Naive B cell (primary cell): Measurements from ENCODE around the gene BCL2L2. TPM values are rescaled to one million over a fixed set of nuclear protein-coding genes. Genes with fewer than 3 reads are reported as not detected.
A peak's percentile ranks its signal among the peaks of the same experiment; 100 is the strongest.

Experiments
- ATAC-seq, 2 donors: fragments of 150-1000 bp; cut with Tn5 transposase; 2 replicates each; pipeline ENCODE4 v1.10.0; 2021; ENCODE audit warnings: low read depth in 2 of 2, mild to moderate bottlenecking in 2 of 2, moderate library complexity in 2 of 2
- DNase-seq: peaks from one replicate; pipeline ENCODE4 v3.0.0; 2022
- H3K27ac Mint-ChIP-seq, 6 donors: one replicate each; pipeline ENCODE4 v1.8.0; 2020 to 2022; ENCODE audit warnings: mild to moderate bottlenecking in 6 of 6, mixed read lengths in 6 of 6, moderate library complexity in 5 of 6, inconsistent platforms in 2 of 6
- H3K27me3 Mint-ChIP-seq, 3 donors: one replicate each; pipeline ENCODE4 v1.8.0; 2021 to 2022; ENCODE audit warnings: mixed read lengths in 3 of 3, mild to moderate bottlenecking in 1 of 3
- H3K36me3 Mint-ChIP-seq, 2 donors: one replicate each; pipeline ENCODE4 v1.8.0; 2020 to 2022; ENCODE audit warnings: mixed read lengths in 2 of 2, inconsistent platforms in 1 of 2, mild to moderate bottlenecking in 1 of 2
- H3K4me1 Mint-ChIP-seq, 3 donors: one replicate each; pipeline ENCODE4 v1.8.0; 2020 to 2022; ENCODE audit warnings: mixed read lengths in 3 of 3, inconsistent platforms in 1 of 3, mild to moderate bottlenecking in 1 of 3, moderate library complexity in 1 of 3
- H3K4me3 Mint-ChIP-seq, 8 donors: one replicate each; pipeline ENCODE4 v1.8.0; 2020 to 2022; ENCODE audit warnings: mild to moderate bottlenecking in 8 of 8, mixed read lengths in 8 of 8, moderate library complexity in 8 of 8, inconsistent platforms in 2 of 8
- H3K9me3 Mint-ChIP-seq, 7 donors: one replicate each; pipeline ENCODE4 v1.8.0; 2020 to 2022; ENCODE audit warnings: mixed read lengths in 7 of 7, mild to moderate bottlenecking in 5 of 7, inconsistent platforms in 2 of 7, moderate library complexity in 1 of 7
- polyA plus RNA-seq, 6 donors: library from polyadenylated mRNA; unstranded; fragments of 300-500 nt; fragmentation: Illumina TruSeq; gene quantifications; one replicate each; pipeline ENCODE4 v1.2.3, GENCODE V29; 2021; ENCODE audit warnings: low read depth in 6 of 6

BCL2L2 gene
- polyA plus RNA-seq, 6 donors from 2014 or later, result 0.22 to 0.72 (median 0.28) TPM; not detected in 3

- Mint-ChIP-seq H3K4me3 (no peak overlapping the region), H3K9me3 (peaks cover 0 to 4% (median 0%) of the 10 kb centered on the region in 7 donors), H3K36me3 (peaks cover 0 to 13% of the 10 kb centered on the region in 2 donors), H3K27ac (no peak overlapping the region), H3K4me1 (peaks cover 0 to 5% (median 0%) of the 10 kb centered on the region in 3 donors), H3K27me3 (peaks cover 25 to 75% (median 68%) of the 10 kb centered on the region in 3 donors)
- no peak for DNase-seq
- ATAC-seq, result no peak
These were observed 40.2 kb downstream of the BCL2L2 start for GRCh38 chr14:23346693-23347405.

- peak overlapping the region in 1 of 6 donors; percentile 26 for H3K27ac Mint-ChIP-seq
- peaks cover 0 to 13% of the 10 kb centered on the region in 2 donors for H3K36me3 Mint-ChIP-seq
These were observed 41.0 kb downstream of the BCL2L2 start for GRCh38 chr14:23347406-23348296.

GRCh38 chr14:23348297-23348655 lies 41.6 kb downstream of the BCL2L2 start:
- Mint-ChIP-seq H3K4me3 (no peak overlapping the region), H3K9me3 (peaks cover 0 to 4% (median 0%) of the 10 kb centered on the region in 7 donors), H3K36me3 (peaks cover 0 to 17% of the 10 kb centered on the region in 2 donors), H3K27me3 (peaks cover 26 to 67% (median 65%) of the 10 kb centered on the region in 3 donors), H3K4me1 (peaks cover 5 to 11% (median 6%) of the 10 kb centered on the region in 3 donors), H3K27ac (no peak overlapping the region)
- ATAC-seq, result no peak
- no peak for DNase-seq

More at GRCh38 chr14:23347406-23348296, 41.0 kb downstream of the BCL2L2 start:
- ATAC-seq, result no peak
- Mint-ChIP-seq H3K4me1 (peaks cover 0 to 5% (median 0%) of the 10 kb centered on the region in 3 donors), H3K4me3 (no peak overlapping the region), H3K9me3 (peaks cover 0 to 4% (median 0%) of the 10 kb centered on the region in 7 donors), H3K27me3 (peaks cover 25 to 67% (median 66%) of the 10 kb centered on the region in 3 donors)
- DNase-seq, result no peak

GRCh38 chr14:23349156-23349845 lies 42.7 kb downstream of the BCL2L2 start:
- Mint-ChIP-seq H3K27ac (no peak overlapping the region), H3K36me3 (peaks cover 0 to 22% of the 10 kb centered on the region in 2 donors), H3K27me3 (peaks cover 36 to 75% (median 73%) of the 10 kb centered on the region in 3 donors), H3K9me3 (peaks cover 0 to 4% (median 0%) of the 10 kb centered on the region in 7 donors), H3K4me3 (peak overlapping the region in 2 of 8 donors; percentile 36 to 71), H3K4me1 (peaks cover 10 to 12% (median 11%) of the 10 kb centered on the region in 3 donors)
- no peak for DNase-seq
- no peak for ATAC-seq

GRCh38 chr14:23351681-23352505 lies 45.3 kb downstream of the BCL2L2 start:
- Mint-ChIP-seq H3K4me3 (peak overlapping the region; percentile 7 to 88 (median 78)), H3K4me1 (peaks cover 10 to 12% (median 11%) of the 10 kb centered on the region in 3 donors), H3K27ac (no peak overlapping the region), H3K9me3 (peaks cover 0 to 4% (median 0%) of the 10 kb centered on the region in 7 donors), H3K36me3 (peaks cover 0 to 22% of the 10 kb centered on the region in 2 donors), H3K27me3 (peaks cover 57 to 86% (median 85%) of the 10 kb centered on the region in 3 donors)
- ATAC-seq, result no peak
- DNase-seq, result no peak

GRCh38 chr14:23352506-23353432 lies 46.1 kb downstream of the BCL2L2 start, which contains the start of gene SLC22A17:
Gene SLC22A17 (minus strand): TSS chr14:23352887.
- H3K9me3 Mint-ChIP-seq, result peaks cover 0 to 4% (median 0%) of the 10 kb centered on the region in 7 donors
- ATAC-seq (peak; percentile 81 to 82), DNase-seq (peak; percentile 36)
- peak within 1 kb of the TSS; percentile 39 to 88 (median 82) for H3K4me3 Mint-ChIP-seq
- peak within 1 kb of the TSS in 1 of 6 donors; percentile 69 for H3K27ac Mint-ChIP-seq
- peaks cover 10 to 12% (median 11%) of the 10 kb centered on the region in 3 donors for H3K4me1 Mint-ChIP-seq
- peaks cover 0 to 22% of the 10 kb centered on the region in 2 donors for H3K36me3 Mint-ChIP-seq
- H3K27me3 Mint-ChIP-seq, result peaks cover 57 to 82% (median 78%) of the 10 kb centered on the region in 3 donors

GRCh38 chr14:23353433-23353780 lies 46.8 kb downstream of the BCL2L2 start:
- Mint-ChIP-seq H3K4me1 (peaks cover 10 to 12% (median 11%) of the 10 kb centered on the region in 3 donors), H3K4me3 (peak overlapping the region; percentile 39 to 88 (median 82)), H3K27me3 (peaks cover 61 to 77% (median 71%) of the 10 kb centered on the region in 3 donors), H3K36me3 (peaks cover 0 to 22% of the 10 kb centered on the region in 2 donors), H3K9me3 (peaks cover 0 to 4% (median 0%) of the 10 kb centered on the region in 7 donors), H3K27ac (peak overlapping the region in 1 of 6 donors; percentile 69)
- no peak for ATAC-seq
- no peak for DNase-seq

- Mint-ChIP-seq H3K27ac (no peak overlapping the region), H3K4me3 (peak overlapping the region in 2 of 8 donors; percentile 4 to 9), H3K36me3 (peaks cover 0 to 22% of the 10 kb centered on the region in 2 donors), H3K9me3 (peaks cover 0 to 4% (median 0%) of the 10 kb centered on the region in 7 donors), H3K27me3 (peaks cover 56 to 74% (median 61%) of the 10 kb centered on the region in 3 donors), H3K4me1 (peaks cover 10 to 12% (median 11%) of the 10 kb centered on the region in 3 donors)
- DNase-seq (no peak), ATAC-seq (no peak)
These were observed 48.4 kb downstream of the BCL2L2 start for GRCh38 chr14:23354990-23355389.

GRCh38 chr14:23355871-23356435 lies 49.3 kb downstream of the BCL2L2 start:
- ATAC-seq (no peak), DNase-seq (no peak)
- H3K4me3 Mint-ChIP-seq, result no peak overlapping the region
- peaks cover 0 to 15% of the 10 kb centered on the region in 2 donors for H3K36me3 Mint-ChIP-seq
- peaks cover 50 to 72% (median 56%) of the 10 kb centered on the region in 3 donors for H3K27me3 Mint-ChIP-seq
- peaks cover 9 to 11% (median 10%) of the 10 kb centered on the region in 3 donors for H3K4me1 Mint-ChIP-seq
- no peaks in the 10 kb centered on the region for H3K9me3 Mint-ChIP-seq
- peak overlapping the region in 1 of 6 donors; percentile 2 for H3K27ac Mint-ChIP-seq

- H3K27me3 Mint-ChIP-seq, result peaks cover 47 to 69% (median 53%) of the 10 kb centered on the region in 3 donors
- no peak for DNase-seq
- peaks cover 7 to 11% (median 10%) of the 10 kb centered on the region in 3 donors for H3K4me1 Mint-ChIP-seq
- H3K27ac Mint-ChIP-seq, result no peak overlapping the region
- H3K36me3 Mint-ChIP-seq, result peaks cover 0 to 10% of the 10 kb centered on the region in 2 donors
- H3K4me3 Mint-ChIP-seq, result no peak overlapping the region
- no peaks in the 10 kb centered on the region for H3K9me3 Mint-ChIP-seq
- no peak for ATAC-seq
These were observed 50.0 kb downstream of the BCL2L2 start for GRCh38 chr14:23356662-23357061.

- peaks cover 7 to 11% (median 10%) of the 10 kb centered on the region in 3 donors for H3K4me1 Mint-ChIP-seq
- DNase-seq, result no peak
- no peaks in the 10 kb centered on the region for H3K9me3 Mint-ChIP-seq
- H3K4me3 Mint-ChIP-seq, result no peak overlapping the region
- H3K36me3 Mint-ChIP-seq, result peaks cover 0 to 10% of the 10 kb centered on the region in 2 donors
- H3K27me3 Mint-ChIP-seq, result peaks cover 51 to 75% (median 53%) of the 10 kb centered on the region in 3 donors
- no peak for ATAC-seq
- H3K27ac Mint-ChIP-seq, result no peak overlapping the region
These were observed 50.6 kb downstream of the BCL2L2 start for GRCh38 chr14:23357261-23357660.
